22Rv1 (cell line): ENCODE measurements around the gene NUP35.

Experiments used
- CTCF ChIP-seq: fragments of 450-650 bp; IDR thresholded peaks from 2 replicates; pipeline ENCODE4 v1.5.1; 2017; ENCODE audit warnings: mild to moderate bottlenecking
- ZFX ChIP-seq: fragments of 450-650 bp; IDR thresholded peaks from 2 replicates; pipeline ENCODE4 v1.6.1; 2017; ENCODE audit warnings: antibody characterized with exemption, borderline replicate concordance

- no peak for TF ChIP-seq CTCF
- no peak for TF ChIP-seq ZFX
Measured at GRCh38 chr2:183195998-183196409, 71.8 kb downstream of the NUP35 start.
